ENCODE measurements around the gene CASR. TPM values are rescaled to one million over a fixed set of nuclear protein-coding genes. Genes with fewer than 3 reads are reported as not detected.
A peak's percentile ranks its signal among the peaks of the same experiment; 100 is the strongest.

The CASR gene
- total RNA-seq, 4 donors from 2014 or later: under 0.01 to 0.19 TPM; not detected in 2

DNA sequence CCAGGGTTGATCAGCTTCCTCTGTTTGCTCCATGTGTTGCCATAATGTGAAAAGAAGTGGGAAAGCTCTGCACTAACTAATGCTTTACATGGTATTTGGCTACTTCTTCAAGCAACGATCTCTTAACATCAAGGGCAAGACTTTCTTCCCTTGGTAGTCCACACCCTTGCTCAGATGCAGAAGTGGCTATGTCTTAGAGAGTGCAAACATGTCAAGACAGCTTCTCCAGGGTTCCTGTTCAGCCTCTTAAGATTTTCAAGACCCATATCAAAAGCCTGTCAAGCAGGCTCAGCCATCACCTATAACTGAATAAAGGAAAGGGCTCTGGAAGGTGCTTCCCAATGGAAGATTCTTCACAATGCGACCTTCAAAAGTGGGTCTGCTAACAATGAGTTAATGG lies 76.7 kb downstream of the CASR start:
- H3K27ac ChIP-seq (replicated peaks in 1 of 4): no peak overlapping the region
- H3K9me3 ChIP-seq: no peaks in the 10 kb centered on the region
- WGBS: 88% methylated on average over 2 of the region's 2 CpGs
- intact Hi-C loops (cut with DNase I): no loop called here
- H3K4me1 ChIP-seq: peaks cover 0 to 3% (median 0%) of the 10 kb centered on the region in 4 donors
- peaks cover 0 to 8% (median 0%) of the 10 kb centered on the region in 4 donors for H3K27me3 ChIP-seq
- no peaks in the 10 kb centered on the region for H3K36me3 ChIP-seq
- DNase-seq (ENCODE audit: extremely low spot score): no peak
- H3K4me3 ChIP-seq: no peak overlapping the region
- no peak for TF ChIP-seq POLR2AphosphoS5 (IDR thresholded peaks at IDR 0.05)
- no peak for TF ChIP-seq EP300 (IDR thresholded peaks at IDR 0.05)
- TF ChIP-seq POLR2A (IDR thresholded peaks at IDR 0.05; ENCODE audit: low read depth): no peak
- TF ChIP-seq, protein P1, sequence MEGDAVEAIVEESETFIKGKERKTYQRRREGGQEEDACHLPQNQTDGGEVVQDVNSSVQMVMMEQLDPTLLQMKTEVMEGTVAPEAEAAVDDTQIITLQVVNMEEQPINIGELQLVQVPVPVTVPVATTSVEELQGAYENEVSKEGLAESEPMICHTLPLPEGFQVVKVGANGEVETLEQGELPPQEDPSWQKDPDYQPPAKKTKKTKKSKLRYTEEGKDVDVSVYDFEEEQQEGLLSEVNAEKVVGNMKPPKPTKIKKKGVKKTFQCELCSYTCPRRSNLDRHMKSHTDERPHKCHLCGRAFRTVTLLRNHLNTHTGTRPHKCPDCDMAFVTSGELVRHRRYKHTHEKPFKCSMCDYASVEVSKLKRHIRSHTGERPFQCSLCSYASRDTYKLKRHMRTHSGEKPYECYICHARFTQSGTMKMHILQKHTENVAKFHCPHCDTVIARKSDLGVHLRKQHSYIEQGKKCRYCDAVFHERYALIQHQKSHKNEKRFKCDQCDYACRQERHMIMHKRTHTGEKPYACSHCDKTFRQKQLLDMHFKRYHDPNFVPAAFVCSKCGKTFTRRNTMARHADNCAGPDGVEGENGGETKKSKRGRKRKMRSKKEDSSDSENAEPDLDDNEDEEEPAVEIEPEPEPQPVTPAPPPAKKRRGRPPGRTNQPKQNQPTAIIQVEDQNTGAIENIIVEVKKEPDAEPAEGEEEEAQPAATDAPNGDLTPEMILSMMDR (IDR thresholded peaks at IDR 0.05): no peak

DNA sequence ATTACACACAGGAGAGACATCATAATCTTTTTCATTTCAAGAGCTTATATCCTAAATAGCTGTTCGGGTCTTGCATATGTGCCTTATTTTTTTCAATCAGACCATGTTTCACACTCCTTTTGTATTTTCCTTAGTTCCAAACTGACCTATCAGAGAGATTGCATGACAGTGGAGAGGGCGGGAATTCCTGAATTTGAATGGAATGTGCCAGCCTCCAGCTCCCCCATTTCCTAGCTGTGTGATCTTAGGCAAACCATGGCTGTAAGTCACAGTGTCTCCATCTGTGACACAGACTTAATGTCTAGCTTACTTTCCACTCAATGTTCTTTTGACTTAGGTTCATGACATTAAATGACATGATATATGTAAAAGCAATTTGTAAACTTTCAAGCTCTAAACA lies 79.6 kb downstream of the CASR start:
- no peaks in the 10 kb centered on the region for H3K36me3 ChIP-seq
- intact Hi-C loops (cut with DNase I): no loop called here
- no peaks in the 10 kb centered on the region for H3K9me3 ChIP-seq
- no peak for TF ChIP-seq POLR2A (IDR thresholded peaks at IDR 0.05; ENCODE audit: low read depth)
- TF ChIP-seq POLR2AphosphoS5 (IDR thresholded peaks at IDR 0.05): no peak
- TF ChIP-seq, protein P1 (IDR thresholded peaks at IDR 0.05): no peak
- TF ChIP-seq EP300 (IDR thresholded peaks at IDR 0.05): no peak
- no peak overlapping the region for H3K27ac ChIP-seq (replicated peaks in 1 of 4)
- no peaks in the 10 kb centered on the region for H3K4me1 ChIP-seq
- DNase-seq (ENCODE audit: extremely low spot score): peak; percentile 29
- H3K4me3 ChIP-seq: no peak overlapping the region
- peaks cover 0 to 8% (median 0%) of the 10 kb centered on the region in 4 donors for H3K27me3 ChIP-seq
- WGBS: 88% methylated on average over 2 of the region's 2 CpGs

DNA sequence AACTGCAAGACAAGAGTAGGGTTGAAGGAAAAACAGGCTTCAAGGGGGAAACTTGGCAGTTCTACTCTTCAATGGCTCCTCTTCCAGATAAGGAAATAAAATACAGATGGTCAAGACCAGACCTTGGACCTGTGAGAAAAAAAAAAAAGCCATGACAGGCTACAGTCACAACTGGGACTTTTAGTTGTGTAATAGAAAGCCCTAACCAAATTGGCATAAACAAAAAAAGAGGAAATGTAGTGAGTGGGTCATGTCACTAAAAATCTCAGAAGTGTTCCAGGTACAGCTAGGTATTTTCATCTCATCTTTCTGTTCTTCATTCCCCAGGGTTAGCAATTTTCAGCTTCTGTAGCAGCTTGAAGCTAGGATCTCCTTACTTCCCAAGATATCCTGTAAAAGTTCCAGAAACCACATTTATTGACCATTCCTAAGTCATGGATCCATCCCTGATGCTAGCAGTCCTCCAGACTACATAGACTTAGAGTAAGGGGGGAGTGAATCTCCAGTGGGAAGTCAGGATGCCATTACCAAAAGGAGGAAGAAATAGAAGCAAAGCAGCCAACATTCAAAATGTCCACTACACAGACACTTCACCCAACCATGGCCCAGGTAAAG lies 80.6 kb downstream of the CASR start:
- Histone ChIP-seq H3K27me3 (peaks cover 0 to 8% (median 0%) of the 10 kb centered on the region in 4 donors), H3K4me3 (no peak overlapping the region), H3K27ac (replicated peaks in 1 of 4) (no peak overlapping the region), H3K9me3 (no peaks in the 10 kb centered on the region), H3K36me3 (no peaks in the 10 kb centered on the region), H3K4me1 (no peaks in the 10 kb centered on the region)
- DNase-seq (ENCODE audit: extremely low spot score): peak; percentile 3
- intact Hi-C loops (cut with DNase I): no loop called here
- TF ChIP-seq POLR2AphosphoS5 (IDR thresholded peaks at IDR 0.05) (no peak), EP300 (IDR thresholded peaks at IDR 0.05) (no peak), POLR2A (IDR thresholded peaks at IDR 0.05; ENCODE audit: low read depth) (no peak)
- TF ChIP-seq, protein P1 (IDR thresholded peaks at IDR 0.05): no peak

DNA sequence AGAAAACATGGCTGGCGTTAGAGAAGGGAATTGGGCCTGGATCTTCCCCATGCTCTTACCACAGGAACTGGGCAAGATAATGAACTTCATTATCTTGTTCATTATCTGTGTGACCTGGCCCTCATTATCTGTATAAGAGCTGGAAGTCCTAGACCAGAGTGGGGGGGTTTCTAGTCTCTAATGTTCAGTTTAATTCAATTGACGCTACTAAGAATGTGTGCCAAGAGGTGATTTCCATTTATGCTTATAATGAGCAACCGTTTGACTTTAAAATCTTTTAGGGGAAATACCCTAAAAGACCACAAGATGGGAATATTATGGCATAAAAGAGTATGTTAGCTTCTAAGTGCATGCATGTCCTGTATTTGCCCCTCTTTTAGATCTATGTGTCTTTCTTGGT lies 82.5 kb downstream of the CASR start:
- no peaks in the 10 kb centered on the region for H3K9me3 ChIP-seq
- H3K36me3 ChIP-seq: no peaks in the 10 kb centered on the region
- no peak for DNase-seq (ENCODE audit: extremely low spot score)
- H3K4me1 ChIP-seq: no peaks in the 10 kb centered on the region
- no peak overlapping the region for H3K4me3 ChIP-seq
- TF ChIP-seq, protein P1 (IDR thresholded peaks at IDR 0.05): no peak
- TF ChIP-seq EP300 (IDR thresholded peaks at IDR 0.05) (no peak), POLR2A (IDR thresholded peaks at IDR 0.05; ENCODE audit: low read depth) (no peak), POLR2AphosphoS5 (IDR thresholded peaks at IDR 0.05) (no peak)
- 49% methylated on average over 3 of the region's 3 CpGs for WGBS
- peaks cover 0 to 8% (median 0%) of the 10 kb centered on the region in 4 donors for H3K27me3 ChIP-seq
- no peak overlapping the region for H3K27ac ChIP-seq (replicated peaks in 1 of 4)
- intact Hi-C loops (cut with DNase I): no loop called here
